NCI-H510A (cell line): Measurements from ENCODE around the gene ERBB4.

Source experiments
- DNase-seq: peaks from one replicate; lab custom pipeline; 2025; lab: John Stamatoyannopoulos, UW

The ERBB4 gene

DNA sequence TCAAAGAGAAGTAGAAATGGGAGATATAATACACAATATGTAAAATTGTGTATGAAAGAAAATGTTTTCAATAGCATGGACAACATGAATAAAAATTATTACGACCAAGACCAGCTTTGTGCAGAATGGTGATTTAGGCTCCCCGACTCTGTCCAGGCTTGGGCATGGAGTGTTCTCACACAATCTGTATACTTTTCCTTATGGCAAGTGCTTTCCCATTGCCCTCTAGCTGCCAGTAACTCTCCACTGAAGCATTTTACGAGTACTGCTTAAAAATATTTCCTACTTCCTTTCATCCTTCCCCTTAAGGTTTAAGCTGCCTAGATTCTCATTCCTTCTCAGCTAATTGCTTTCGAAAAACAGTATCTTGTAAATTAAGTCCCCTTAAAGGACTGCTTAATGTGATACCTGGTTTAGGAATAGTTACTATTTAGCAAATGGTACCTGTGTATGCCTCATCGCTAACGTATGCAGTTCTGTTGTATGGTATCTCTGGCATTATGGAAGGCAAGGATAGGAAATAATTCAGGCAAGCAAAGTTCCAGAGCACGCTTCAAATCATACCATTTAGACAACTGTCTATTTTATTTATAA, 714.6 kb downstream of the ERBB4 start:
- DNase-seq, result no peak

DNA sequence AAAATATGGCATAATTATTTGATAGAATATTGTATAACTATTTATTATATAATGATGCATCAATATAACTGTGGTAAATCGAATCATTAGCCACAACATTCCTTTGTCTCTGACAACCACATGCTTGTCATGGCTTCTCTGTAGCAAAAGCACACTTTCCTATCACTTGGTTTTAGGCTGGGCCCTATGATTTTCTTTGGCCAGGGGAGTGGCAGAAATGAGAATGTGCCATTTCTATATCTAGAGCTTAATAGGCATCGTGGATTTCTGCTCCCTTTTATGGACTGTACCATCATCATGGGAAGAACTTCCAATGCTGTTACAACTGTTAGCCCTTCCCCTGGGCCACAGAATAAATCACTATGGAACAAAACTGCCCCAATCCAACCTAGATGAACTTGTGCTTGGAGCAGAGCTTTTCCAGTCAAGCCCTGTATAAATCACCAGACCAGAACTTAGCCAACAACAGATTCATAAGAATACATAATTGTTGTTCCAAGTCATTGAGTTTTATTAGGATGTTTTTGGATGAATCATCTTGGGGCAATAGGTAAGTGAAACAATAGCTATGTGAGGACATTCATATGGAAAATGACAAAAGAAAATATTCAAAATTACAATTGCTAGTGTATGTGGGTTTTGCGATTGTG, 715.8 kb downstream of the ERBB4 start:
- no peak for DNase-seq

DNA sequence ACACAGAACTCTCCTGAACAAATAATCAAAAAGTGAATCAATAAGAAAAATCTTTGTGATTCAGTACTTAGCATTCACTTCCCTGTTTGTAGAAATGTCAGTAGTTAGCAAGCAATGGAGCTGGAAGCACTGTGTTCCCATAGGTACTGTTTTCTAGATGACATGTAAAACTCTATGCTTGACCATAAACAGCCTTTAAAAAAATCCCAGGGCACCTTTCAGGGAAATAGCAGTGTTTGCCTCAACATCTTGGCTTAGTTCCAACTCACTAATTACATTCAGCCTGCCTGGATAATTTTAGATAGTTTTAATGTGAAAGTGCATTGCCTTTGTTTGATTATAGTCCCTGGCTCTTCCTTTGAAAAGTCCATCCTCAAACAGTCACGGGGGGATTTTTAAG, 721.8 kb downstream of the ERBB4 start:
- DNase-seq, result no peak

DNA sequence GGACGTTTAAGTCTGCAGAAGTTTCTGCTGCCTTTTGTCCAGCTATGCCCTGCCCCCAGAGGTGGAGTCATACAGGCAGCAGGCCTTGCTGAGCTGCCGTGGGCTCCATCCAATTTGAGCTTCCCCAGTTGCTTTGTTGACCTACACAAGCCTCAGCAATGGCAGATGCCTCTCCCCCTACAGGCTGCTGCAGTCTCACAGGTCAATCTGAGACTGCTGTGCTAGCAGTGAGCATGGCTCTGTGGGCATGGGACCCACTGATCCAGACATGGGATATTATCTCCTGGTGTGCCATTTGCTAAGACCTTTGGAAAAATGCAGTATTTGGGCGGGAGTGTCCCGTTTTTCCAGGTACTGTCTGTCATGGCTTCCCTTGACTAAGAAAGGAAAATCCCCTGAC, 726.0 kb downstream of the ERBB4 start:
- DNase-seq, result no peak

DNA sequence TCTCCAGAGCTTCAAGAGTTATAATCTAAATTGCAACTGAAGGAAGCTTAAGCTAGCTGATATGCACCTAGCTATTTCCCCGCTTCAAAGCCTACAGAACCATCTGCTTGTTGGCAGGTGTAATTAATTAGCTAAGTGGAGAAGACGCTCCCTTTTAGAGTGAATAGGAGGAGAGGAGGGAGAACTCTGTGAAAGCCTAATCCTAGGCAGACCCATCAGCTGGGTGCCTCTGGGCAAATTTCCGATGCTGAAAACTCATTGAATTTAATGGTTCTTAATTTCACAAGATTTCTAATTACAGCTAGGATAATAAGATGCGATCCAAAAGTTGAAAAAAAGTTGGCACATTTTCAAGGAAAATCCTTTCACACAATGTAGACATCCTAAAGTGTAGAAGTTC, 735.9 kb downstream of the ERBB4 start:
- no peak for DNase-seq

DNA sequence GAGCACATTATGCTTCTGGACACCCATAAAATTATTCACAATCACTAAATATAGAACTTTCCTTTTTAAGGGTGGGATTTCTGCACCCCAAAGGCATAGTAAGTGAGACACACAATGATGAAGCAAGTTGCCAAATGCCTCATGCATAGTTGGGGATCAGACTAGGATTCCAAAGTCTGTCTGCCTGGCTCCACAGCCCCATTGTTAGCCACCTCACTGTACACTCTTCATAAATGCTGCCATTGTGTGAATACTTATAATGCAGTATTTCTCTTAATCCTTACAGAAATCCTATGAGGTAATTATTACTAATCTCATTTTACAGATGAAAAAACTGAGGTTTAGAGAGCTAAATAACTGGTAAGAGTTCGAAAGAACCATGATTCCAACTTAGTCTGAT, 738.6 kb downstream of the ERBB4 start:
- DNase-seq, result no peak

DNA sequence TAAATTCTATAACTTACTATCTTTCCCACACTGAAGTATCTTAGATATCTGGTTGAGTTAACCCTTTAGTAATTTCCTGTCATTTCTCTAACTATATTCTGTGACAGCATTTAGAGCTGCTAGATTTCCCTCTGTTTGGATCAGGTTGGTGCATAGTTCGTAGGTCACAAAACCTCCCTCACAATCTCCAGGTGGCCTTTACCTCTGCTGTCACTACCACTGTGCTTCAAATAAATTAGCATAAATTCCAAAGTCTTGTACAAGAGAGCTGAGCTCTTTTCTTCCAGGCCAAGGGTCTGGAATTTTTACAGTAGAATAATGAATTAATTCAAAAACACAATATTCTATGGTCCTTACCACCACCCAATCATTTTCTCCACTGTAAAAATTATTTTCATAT, 739.7 kb downstream of the ERBB4 start:
- DNase-seq, result no peak

DNA sequence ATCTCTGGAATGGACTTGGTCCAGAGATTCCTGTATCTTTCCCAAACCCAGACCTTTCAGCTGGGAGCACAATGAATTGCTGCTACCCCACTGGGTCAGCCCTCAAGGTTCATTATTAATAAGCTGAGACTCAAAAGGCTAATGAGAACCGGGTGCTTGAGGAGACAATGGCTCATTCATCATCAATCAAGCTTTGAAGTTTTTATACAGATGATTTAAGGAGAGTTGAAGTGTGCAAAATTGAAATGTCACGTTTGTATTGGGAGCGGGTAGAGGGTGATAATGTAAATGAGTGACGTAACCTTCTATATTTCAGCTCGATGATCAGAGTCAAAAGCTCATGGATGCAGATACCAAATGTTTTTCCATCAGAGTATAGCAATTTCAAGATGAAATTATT, 744.9 kb downstream of the ERBB4 start:
- DNase-seq, result no peak

DNA sequence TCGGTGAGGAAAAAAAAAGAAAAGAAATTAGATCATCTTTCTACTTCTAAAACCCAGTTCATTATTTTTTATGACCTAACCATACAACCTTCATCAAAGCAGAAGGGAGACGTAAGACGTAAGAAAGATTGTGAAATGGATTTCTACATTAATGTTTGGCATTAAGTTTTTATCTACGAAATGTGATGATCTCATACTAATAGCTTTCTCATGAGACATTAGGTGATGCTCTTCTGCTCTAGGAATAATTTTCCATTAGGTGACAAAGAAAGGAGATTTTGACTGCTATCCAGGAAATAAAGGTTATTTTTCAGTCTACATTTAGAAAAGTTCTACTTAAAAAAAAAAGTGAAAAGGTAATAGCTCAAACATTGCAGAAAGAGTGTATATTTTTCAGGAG, 748.6 kb downstream of the ERBB4 start:
- DNase-seq, result no peak

DNA sequence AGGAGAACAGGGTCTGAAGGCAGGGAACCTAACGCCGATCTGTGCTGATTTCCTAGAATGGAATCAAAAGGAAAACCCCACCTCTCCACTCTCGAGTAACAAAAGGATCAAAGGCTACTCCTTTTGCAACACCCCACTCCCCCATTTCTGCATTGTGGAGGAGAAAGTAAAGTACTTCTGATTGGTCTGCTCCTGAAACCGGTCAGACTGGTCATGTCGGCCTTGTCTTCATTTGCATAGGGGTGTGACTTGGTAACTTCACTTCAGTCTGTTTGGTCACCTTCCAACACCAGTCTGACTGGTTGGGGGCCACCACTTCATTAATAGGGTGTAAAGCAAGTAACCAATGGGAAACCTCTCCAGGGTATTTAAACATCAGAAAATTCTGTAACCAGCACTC, 771.9 kb downstream of the ERBB4 start:
- peak; percentile 82 for DNase-seq

DNA sequence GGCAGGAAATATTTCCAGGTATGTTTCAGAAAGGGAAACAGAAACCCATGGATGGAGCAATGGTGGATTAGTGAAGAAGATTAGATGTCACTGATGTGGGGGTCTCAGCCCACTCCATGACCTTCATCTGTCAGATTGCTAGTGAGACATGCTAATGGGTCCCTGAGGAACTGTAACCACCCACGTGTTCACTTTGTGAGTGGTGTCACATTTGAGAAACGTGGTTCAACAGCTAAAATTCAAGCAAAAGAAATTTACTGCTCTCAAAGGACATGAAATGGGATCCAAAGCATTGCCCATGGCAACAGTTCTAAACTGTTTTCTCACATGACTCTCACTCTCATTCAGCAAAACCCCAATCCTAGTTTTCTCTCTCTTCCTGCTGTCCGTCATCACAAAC, 776.1 kb downstream of the ERBB4 start:
- no peak for DNase-seq

DNA sequence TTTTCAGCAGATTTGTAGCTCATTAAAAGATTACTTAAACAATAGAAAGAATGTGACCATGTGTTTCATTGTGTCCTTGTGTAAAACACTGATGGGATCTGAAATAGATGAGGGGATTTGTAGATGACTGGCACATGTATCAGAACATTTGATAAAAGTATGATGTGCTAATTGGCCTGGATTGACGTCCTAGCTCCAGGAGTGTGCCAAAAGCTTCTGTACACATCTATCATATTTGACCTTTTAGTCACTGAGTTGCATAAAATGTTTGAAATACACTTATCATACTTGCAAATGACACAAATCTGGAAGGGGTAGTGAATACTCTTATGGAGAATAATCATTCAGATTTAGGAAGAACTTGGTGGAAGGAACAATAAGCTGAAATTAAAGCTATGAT, 778.5 kb downstream of the ERBB4 start:
- no peak for DNase-seq

DNA sequence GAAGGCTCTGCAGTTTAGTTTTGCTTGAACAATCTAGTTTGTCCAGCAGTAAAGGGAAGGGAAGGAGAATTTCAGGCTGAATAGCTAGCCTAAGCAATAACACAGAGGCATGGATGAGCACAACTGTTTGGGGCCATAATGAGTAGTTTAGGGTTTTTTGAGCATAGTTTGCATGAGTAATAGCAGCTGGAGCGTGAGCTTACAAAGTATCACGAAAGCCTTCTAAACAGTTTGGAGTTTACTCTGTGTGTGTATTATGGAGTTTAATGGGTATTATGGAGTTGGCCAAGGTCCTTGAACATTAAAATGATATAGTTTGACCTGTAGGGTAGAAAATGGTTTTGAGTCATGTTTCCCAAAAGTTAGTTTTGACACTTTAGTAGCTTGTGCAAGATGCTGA, 782.3 kb downstream of the ERBB4 start:
- no peak for DNase-seq

DNA sequence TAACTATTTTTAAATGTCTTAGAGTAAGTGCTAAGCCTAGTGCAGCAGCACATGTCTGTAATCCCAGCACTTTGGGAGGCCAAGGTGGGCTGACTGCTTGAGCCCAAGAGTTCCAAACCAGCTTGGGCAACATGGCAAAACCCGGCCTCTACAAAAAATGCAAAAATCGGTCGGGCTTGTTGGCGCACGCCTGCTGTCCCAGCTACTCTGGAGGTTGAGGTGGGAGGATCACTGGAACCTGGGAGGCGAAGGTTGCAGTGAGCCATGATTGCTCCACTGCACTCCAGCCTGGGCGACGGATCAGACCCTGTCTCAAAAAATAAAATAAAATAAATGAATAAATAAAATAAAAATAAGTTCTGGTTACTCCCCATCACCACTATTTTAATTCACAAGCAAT, 783.4 kb downstream of the ERBB4 start:
- no peak for DNase-seq

DNA sequence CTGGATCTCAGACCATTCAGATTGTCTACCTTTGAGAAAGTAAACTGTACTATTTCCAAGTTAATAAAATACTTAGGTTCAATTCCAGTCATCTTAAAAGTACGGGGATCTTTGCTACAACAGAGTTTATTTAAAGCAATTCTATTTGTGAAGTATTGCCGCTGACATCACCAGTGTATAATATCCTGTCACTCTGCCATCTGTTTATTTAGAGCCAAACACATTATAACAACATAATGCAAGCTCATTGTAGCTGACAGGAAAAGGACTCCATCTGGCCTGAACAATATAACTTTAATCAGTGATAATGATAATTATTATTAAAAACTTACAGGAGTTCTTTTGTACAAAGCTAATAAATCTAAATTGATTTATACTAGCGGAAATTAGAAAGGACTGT, 786.8 kb downstream of the ERBB4 start:
- no peak for DNase-seq

DNA sequence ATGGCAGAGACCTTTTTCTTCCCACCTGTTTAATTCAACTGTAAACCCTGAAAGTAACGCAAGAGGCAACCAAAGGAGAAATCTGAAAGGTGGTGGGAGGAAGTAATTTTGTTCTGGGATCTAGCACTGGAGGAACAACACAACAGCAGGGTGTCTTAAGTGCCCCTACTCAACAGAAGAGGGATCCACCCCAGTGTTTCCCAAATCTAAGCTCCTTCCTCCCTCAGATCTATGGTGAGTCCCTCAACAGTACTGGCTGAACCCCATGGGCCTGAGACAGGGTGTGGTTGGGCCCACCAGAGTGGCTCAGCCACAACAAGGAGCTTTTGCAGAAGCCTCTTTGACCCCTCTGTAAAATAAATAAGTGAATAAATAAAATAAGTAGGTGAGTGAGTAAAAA, 790.3 kb downstream of the ERBB4 start:
- DNase-seq, result no peak

DNA sequence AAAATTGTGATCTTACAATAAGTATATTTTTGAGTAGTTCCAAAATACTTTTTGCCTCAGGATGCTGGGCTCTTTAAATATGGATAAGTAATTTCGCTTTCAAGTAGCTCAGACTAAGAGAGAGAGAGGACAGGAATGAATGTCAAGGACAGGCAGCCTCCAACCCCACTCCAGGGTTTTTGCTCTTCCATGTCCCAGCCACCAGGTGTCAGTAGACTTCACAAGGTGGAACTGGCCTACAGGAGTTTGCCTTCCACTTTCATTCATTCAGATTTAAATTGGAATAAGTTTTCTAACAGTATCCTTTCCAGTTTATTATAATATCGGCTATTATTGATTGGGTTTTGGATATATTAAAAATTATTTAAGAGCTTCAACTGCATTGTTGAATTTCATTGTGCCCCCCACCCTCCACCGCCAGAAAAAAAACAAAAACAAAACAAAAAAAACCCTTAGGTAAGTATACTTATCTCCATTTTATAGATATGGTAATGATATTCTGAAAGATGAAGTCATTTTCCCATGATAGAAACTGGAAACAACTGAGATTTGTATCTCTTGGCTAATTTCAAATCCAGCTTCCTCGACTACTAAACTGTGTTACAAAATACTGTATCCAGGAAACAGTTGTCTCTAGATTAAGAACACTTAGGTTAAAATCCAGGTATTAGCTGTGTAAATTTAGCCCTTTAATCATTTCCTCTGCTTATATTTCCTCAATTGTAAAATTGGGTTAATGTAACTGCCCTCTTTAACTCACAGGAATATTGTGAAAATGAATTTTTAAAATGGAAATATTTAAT, 793.1 kb downstream of the ERBB4 start:
- peak; percentile 44 for DNase-seq

DNA sequence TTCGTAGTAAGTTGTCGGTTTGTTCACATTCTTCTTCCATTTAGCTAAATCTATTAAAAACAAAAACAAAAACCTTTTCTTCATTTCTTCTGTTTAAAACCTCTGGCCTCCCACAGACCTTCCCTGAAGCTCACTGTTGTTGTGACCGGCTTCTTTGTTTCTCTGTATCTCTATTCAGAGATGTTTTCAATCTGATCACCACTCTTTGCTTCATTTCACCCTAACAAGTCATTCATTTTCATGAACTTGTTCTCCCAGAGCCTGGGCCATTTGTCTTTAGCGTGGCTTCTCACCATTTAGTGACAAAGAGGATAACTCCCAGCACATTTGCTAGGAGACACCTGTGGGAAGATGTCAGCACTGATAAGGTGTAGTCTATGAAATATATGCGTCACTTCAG, 794.2 kb downstream of the ERBB4 start:
- DNase-seq, result no peak

DNA sequence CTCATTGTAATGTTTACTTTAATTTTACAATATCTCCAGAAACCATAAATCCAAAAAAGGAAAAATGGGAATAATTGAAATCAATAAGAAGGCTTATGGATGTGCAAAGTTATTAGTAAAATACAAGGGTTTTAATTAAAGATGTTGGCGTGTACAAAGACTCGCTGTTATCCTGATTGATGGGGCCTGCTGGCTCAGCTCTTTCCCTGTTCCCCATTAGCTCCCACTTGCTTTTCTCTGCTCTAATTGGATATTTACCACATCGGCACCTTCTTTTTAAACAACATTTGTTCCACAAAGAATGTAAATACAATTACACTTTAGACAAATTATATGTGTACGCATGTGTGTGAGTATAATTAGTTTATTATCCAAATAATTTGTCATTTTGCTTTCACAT, 796.6 kb downstream of the ERBB4 start:
- DNase-seq, result no peak

DNA sequence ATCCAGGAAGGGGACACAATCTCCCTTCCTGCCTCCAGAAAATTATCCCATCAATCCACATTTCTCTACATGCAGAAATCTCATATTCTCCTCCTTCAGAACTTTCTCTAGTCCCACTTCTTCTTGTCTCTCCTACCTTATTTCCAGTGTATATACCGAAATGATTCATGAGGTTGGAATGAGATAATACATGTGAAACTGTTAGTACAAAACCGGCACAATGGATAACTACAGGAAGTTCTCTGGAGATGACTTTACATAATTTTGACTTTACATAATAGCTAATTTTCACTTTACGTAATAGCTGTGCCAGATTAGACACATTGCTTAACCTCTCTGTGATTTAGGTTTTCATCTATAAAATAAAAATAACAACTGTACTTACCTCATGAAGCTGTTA, 801.3 kb downstream of the ERBB4 start:
- DNase-seq, result no peak

DNA sequence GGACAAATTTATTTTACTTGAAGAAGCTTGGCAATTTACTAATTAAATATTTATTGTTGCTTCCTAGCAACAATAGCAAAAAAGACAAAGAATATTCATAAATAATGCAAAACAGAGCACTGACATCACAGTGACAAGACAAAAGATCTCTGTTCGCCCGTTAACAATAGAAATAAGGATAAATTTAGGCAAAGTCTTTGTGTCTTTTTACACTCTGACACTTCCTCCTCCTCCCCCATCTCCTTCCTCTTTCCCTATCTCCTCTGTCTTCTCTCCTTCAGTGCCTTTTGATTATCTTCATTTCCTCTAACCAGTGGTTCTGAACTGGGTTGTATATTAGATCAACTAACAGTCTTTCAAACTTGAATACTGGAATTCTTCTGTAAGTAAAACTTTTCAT, 808.4 kb downstream of the ERBB4 start:
- no peak for DNase-seq

DNA sequence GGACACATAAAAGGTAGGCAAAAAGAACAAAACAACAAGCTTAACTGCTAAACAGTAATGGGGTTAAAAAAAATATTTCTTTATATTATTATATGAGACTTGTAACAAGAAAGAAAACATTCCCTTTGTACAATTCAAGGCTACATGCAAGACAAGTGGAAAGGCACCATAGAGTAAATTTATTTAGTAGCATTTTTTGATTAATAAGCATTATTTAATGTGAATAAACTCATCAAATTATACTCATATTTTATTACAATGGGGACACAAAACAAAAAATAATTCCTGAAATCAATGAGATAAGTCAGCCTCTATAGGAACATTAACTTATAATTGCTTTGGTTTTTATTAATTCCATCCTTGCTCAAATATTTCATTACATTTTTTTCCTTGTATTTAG, 809.2 kb downstream of the ERBB4 start:
- DNase-seq, result no peak

DNA sequence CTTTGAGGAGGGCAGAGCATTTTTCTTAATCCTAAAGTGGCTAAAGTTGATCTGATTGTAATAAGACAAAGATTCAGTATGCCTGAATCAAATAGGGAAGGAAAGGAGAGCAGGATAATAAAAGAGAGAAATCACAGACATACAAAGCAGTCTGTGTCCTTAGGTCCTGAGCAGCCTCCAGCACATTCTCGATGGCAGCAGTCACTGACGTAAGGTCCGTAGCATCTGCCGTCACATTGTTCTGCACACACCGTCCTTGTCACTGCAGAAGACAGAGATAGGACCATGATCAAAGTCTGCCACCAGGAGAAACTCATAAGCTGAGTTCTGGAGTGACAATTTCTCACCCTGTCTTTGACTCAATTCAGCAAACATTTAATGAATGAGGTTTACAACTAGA, 813.7 kb downstream of the ERBB4 start:
- no peak for DNase-seq

DNA sequence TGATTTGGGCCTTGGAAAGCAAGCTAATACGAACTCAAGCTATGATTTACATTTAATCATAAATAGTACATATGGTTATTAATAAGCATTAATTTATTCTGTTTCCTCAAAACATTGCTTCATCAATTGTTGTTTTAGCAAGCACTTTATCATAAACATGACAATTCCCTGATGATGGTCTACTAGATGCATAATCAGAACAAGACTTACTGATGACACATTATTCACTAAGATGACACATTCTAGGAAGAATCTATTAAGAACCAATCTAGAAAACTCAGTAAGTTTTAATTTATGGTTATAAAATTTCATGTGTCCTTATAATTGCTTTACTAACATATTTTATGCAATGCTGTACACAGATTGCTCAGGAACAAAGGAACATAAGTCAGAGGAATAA, 815.2 kb downstream of the ERBB4 start:
- no peak for DNase-seq
